Esophagus squamous epithelium (tissue), 5 donors: ENCODE results near the gene DIDO1. TPM values are rescaled to one million over a fixed set of nuclear protein-coding genes. Genes with fewer than 3 reads are reported as not detected.

Source experiments
- DNase-seq: peaks from one replicate; lab custom pipeline; 2025; lab: John Stamatoyannopoulos, UW
- H3K27ac ChIP-seq, 4 donors: fragments of 200-600 bp; sonication (generic); one replicate each; pipeline ENCODE4 v1.5.1; 2016 to 2019; ENCODE audit warnings: mild to moderate bottlenecking in 1 of 4
- H3K27me3 ChIP-seq, 4 donors: fragments of 200-600 bp; sonication (generic); 1 replicate in 3 of 4; 2 replicates in 1 of 4; pipeline versions ENCODE4 v1.5.1 to v1.6.0; 2017 to 2021; ENCODE audit warnings: antibody characterized with exemption in 1 of 4
- H3K36me3 ChIP-seq, 3 donors: fragments of 200-600 bp; sonication (generic); one replicate each; pipeline ENCODE4 v1.5.1; 2016 to 2019
- H3K4me1 ChIP-seq, 3 donors: fragments of 200-600 bp; sonication (generic); one replicate each; pipeline ENCODE4 v1.5.1; 2017 to 2019
- H3K4me3 ChIP-seq, 4 donors: fragments of 200-600 bp; sonication (generic); 1 replicate in 3 of 4; 2 replicates in 1 of 4; pipeline ENCODE4 v1.5.1; 2016 to 2019; ENCODE audit warnings: mild to moderate bottlenecking in 2 of 4, moderate library complexity in 1 of 4
- H3K9me3 ChIP-seq, 3 donors: fragments of 200-600 bp; sonication (generic); one replicate each; pipeline ENCODE4 v1.5.1; 2016 to 2019
- POLR2A ChIP-seq, 4 donors: fragments of 450-650 bp; IDR thresholded peaks; one replicate each; pipeline ENCODE4 v1.6.1; 2017; ENCODE audit warnings: antibody characterized with exemption in 4 of 4, mild to moderate bottlenecking in 4 of 4, moderate library complexity in 3 of 4
- WGBS, 2 donors: methylation state at CpG; one replicate each; pipeline ENCODE4 v1.1.5; 2018; 5-methylcytosine and 5-hydroxymethylcytosine counted together
- intact Hi-C: fragments of 100-400 bp; cut with DNase I; formaldehyde crosslinking; loops from one replicate; pipeline ENCODE4 v1.15.0; 2022
- total RNA-seq, 4 donors: library from RNA; depleted of rRNA; stranded (reverse); fragments of >200 nt; gene quantifications; one replicate each; pipeline ENCODE4 v1.1.0, GENCODE V29; 2016
- TF ChIP-seq, protein P1 (sequence below), 6 experiments: fragments of 450-650 bp in 4 of 6; fragments of 200-600 bp in 2 of 6; sonication (generic) in 2 of 6; IDR thresholded peaks; one replicate each; pipeline ENCODE4 v1.5.1; 2016 to 2019; ENCODE audit warnings: antibody characterized with exemption in 6 of 6, mild to moderate bottlenecking in 4 of 6, moderate library complexity in 4 of 6
- donor health status: DM: yes; HTN: yes; CAD: no.

The DIDO1 gene
- total RNA-seq, 4 donors from 2014 or later: 27.6 to 57.8 (median 36.7) TPM

DNA sequence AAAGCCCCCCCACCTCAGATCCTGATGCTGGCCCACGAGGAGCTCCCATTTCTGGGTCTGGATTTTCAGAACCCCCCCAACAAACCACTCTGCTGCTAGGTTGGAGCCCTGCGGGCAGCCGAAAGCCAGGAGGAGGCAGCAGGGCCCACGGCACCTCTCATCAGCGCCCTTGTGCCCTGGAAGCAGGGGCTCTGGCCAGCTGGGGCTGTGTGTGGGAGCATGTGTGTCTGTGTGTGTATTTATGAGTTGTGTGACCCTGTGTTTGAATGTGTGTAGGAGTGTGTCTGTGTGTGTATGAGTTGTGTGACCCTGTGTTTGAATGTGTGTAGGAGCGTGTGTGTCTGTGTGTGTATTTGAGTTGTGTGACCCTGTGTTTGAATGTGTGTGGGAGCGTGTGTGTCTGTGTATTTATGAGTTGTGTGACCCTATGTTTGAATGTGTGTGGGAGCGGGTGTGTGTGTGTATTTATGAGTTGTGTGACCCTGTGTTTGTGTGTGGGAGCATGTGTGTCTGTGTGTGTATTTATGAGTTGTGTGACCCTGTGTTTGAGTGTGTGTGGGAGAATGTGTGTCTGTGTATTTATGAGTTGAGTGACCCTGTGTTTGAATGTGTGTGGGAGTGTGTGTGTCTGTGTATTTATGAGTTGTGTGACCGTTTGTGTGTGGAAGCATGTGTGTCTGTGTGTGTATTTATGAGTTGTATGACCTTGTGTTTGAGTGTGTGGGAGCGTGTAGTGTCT is 45.1 kb upstream of the DIDO1 start:
- Histone ChIP-seq H3K36me3 (no peaks in the 10 kb centered on the region), H3K27me3 (peaks cover 0 to 88% (median 23%) of the 10 kb centered on the region in 4 donors), H3K27ac (no peak overlapping the region), H3K4me3 (no peak overlapping the region), H3K9me3 (no peaks in the 10 kb centered on the region), H3K4me1 (peaks cover 6 to 16% (median 7%) of the 10 kb centered on the region in 3 donors)
- intact Hi-C loops: no loop called here
- no peak for TF ChIP-seq POLR2A (IDR thresholded peaks at IDR 0.05)
- TF ChIP-seq, protein P1, sequence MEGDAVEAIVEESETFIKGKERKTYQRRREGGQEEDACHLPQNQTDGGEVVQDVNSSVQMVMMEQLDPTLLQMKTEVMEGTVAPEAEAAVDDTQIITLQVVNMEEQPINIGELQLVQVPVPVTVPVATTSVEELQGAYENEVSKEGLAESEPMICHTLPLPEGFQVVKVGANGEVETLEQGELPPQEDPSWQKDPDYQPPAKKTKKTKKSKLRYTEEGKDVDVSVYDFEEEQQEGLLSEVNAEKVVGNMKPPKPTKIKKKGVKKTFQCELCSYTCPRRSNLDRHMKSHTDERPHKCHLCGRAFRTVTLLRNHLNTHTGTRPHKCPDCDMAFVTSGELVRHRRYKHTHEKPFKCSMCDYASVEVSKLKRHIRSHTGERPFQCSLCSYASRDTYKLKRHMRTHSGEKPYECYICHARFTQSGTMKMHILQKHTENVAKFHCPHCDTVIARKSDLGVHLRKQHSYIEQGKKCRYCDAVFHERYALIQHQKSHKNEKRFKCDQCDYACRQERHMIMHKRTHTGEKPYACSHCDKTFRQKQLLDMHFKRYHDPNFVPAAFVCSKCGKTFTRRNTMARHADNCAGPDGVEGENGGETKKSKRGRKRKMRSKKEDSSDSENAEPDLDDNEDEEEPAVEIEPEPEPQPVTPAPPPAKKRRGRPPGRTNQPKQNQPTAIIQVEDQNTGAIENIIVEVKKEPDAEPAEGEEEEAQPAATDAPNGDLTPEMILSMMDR (IDR thresholded peaks at IDR 0.05): no peak
- 69 to 73% methylated on average over 6 to 7 of the region's 10 CpGs for WGBS, 2 donors
- no peak for DNase-seq

DNA sequence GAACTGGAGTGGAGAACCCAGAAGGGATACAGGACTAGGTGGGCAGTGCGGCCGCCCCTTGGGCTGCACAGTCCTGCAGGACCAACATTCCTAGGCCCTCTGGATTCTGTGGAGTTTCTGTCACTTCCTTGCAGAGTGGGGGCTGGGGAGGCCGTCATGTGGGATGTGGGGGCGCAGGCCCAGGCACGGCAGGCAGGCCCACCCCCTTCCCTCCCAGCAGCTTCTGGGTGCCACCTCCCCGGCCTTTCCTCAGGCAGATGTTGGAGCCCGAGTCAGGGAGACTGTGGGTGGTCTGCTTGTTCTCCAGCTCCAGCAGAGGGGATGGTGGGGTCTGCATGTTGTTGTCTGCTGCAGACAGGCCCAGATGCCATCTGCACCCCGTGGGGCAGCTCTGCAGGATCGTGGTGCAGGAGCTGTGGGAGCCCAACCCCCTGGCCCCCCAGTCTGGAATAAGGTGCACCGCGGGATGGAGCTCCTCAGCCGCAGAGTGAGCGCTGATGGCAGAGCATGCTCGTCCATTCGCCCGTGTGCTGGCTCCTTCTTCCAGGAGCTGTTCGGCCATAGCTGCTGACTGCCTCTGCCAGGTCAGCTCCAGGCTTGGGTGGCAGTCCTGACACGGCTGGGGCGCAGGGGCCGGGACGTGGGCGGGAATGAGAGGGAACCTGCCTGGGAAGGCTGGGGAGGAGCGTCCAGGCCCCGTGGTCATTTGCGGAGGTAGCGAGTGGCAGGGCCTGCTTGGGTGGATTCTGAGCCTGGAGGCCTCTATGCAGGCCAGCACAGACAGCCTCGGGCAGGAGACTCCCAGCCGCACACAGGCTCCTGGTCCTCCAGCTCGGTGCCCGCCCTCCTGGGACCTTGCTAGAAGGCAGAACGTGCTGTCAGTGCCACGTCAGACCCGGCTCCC is 44.3 kb upstream of the DIDO1 start:
- TF ChIP-seq, protein P1 (IDR thresholded peaks at IDR 0.05): no peak
- Histone ChIP-seq H3K27ac (no peak overlapping the region), H3K36me3 (no peaks in the 10 kb centered on the region), H3K9me3 (no peaks in the 10 kb centered on the region), H3K4me3 (no peak overlapping the region), H3K4me1 (peaks cover 6 to 16% (median 7%) of the 10 kb centered on the region in 3 donors), H3K27me3 (peaks cover 0 to 80% (median 20%) of the 10 kb centered on the region in 4 donors)
- intact Hi-C loops: no loop called here
- WGBS, 2 donors: 42% methylated on average over 4 of the region's 33 CpGs; no CpG with 5 or more reads in 1 of the 2 donors
- DNase-seq: no peak

DNA sequence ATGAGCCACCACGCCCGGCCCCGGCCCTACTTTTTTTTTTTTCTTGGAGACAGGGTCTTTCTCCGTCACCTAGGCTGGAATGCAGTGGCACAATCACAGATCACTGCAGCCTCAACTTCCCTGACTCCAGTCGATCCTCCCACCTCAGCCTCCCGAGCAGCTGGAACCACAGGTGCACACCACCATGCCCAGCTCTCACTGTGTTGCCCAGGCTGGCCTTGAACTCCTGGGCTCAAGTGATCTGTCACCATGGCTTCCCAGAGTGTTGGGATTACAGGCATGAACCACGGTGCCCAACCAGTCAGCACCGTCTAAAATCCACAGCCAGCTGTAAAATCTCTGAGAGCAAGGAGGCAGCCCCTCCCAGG is 43.6 kb upstream of the DIDO1 start:
- TF ChIP-seq, protein P1 (IDR thresholded peaks at IDR 0.05): no peak
- TF ChIP-seq POLR2A (IDR thresholded peaks at IDR 0.05): no peak
- intact Hi-C loops: no loop called here
- H3K9me3 ChIP-seq: no peaks in the 10 kb centered on the region
- 82 to 87% methylated on average over 2 to 5 of the region's 8 CpGs for WGBS, 2 donors
- no peak for DNase-seq
- H3K36me3 ChIP-seq: no peaks in the 10 kb centered on the region
- peaks cover 6 to 16% (median 7%) of the 10 kb centered on the region in 3 donors for H3K4me1 ChIP-seq
- peaks cover 0 to 73% (median 14%) of the 10 kb centered on the region in 4 donors for H3K27me3 ChIP-seq
- no peak overlapping the region for H3K27ac ChIP-seq
- no peak overlapping the region for H3K4me3 ChIP-seq

DNA sequence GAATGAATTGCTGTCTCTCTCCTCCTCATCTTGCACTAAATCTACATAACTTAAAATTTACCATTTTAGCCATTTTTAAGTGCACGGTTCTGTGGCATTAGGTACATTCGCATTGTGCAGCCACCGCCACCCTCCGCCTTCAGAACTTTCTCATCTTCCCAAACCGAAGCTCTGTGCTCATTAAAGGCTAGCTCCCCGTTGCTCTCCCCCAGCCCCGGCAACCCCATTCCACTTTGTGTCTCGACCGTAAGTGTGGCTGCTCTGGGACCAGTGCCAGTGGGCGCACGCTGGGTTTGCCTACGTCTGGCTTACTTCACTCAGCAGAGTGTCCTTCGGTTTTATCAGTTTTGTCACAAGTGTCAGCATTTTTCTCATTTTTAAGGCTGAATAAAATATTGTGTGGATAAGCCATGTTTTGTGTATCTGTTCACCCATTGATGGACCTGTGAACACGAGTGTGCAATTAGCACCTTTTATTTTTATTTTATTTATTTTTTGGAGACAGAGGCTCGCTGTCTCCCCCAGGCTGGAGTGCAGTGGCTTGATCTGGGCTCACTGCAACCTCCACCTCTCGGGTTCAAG is 43.0 kb upstream of the DIDO1 start:
- no peaks in the 10 kb centered on the region for H3K36me3 ChIP-seq
- DNase-seq: no peak
- no peak overlapping the region for H3K4me3 ChIP-seq
- H3K9me3 ChIP-seq: no peaks in the 10 kb centered on the region
- H3K27ac ChIP-seq: no peak overlapping the region
- H3K4me1 ChIP-seq: peaks cover 6 to 14% (median 7%) of the 10 kb centered on the region in 3 donors
- peaks cover 0 to 67% (median 11%) of the 10 kb centered on the region in 4 donors for H3K27me3 ChIP-seq
- intact Hi-C loops: no loop called here
- WGBS, 2 donors: 58 to 65% methylated on average over 16 of the region's 16 CpGs
- TF ChIP-seq, protein P1 (IDR thresholded peaks at IDR 0.05): no peak
